ENCODE results near the gene MMP25.

The MMP25 gene

GRCh38 chr16:3035289-3035971, 10.9 kb upstream of the MMP25 start:
- H3K9me3 ChIP-seq (ENCODE audit: control insufficient read depth, low read length): no peaks in the 10 kb centered on the region
- 62 to 74% methylated on average over 8 to 19 of the region's 19 CpGs for WGBS, 2 experiments (ENCODE audit: insufficient coverage in 2 of 2)
- no peaks in the 10 kb centered on the region for H3K36me3 ChIP-seq (ENCODE audit: control insufficient read depth, insufficient read depth, low read length)
- no peak overlapping the region for H3K4me3 ChIP-seq (ENCODE audit: extremely low read depth, insufficient read depth, low read length, poor library complexity, severe bottlenecking)
- no peak overlapping the region for H3K27ac ChIP-seq (ENCODE audit: low read depth, low read length, severe bottlenecking)
- no peaks in the 10 kb centered on the region for H3K4me1 ChIP-seq (ENCODE audit: control insufficient read depth, insufficient read depth, low read length, poor library complexity, severe bottlenecking)

- no peak overlapping the region for H3K4me3 ChIP-seq (ENCODE audit: extremely low read depth, insufficient read depth, low read length, poor library complexity, severe bottlenecking)
- H3K27ac ChIP-seq (ENCODE audit: low read depth, low read length, severe bottlenecking): no peak overlapping the region
- H3K36me3 ChIP-seq (ENCODE audit: control insufficient read depth, insufficient read depth, low read length): no peaks in the 10 kb centered on the region
- H3K9me3 ChIP-seq (ENCODE audit: control insufficient read depth, low read length): no peaks in the 10 kb centered on the region
- 8 to 13% methylated on average over 20 to 25 of the region's 40 CpGs for WGBS, 2 experiments (ENCODE audit: insufficient coverage in 2 of 2)
- H3K4me1 ChIP-seq (ENCODE audit: control insufficient read depth, insufficient read depth, low read length, poor library complexity, severe bottlenecking): no peaks in the 10 kb centered on the region
These were observed 10.2 kb upstream of the MMP25 start for GRCh38 chr16:3035972-3036725.

- WGBS, 2 experiments (ENCODE audit: insufficient coverage in 2 of 2): 8 to 12% methylated on average over 28 to 31 of the region's 44 CpGs
- H3K36me3 ChIP-seq (ENCODE audit: control insufficient read depth, insufficient read depth, low read length): no peaks in the 10 kb centered on the region
- no peaks in the 10 kb centered on the region for H3K9me3 ChIP-seq (ENCODE audit: control insufficient read depth, low read length)
- H3K4me1 ChIP-seq (ENCODE audit: control insufficient read depth, insufficient read depth, low read length, poor library complexity, severe bottlenecking): no peaks in the 10 kb centered on the region
- no peak within 1 kb of the TSS for H3K27ac ChIP-seq (ENCODE audit: low read depth, low read length, severe bottlenecking)
- no peak within 1 kb of the TSS for H3K4me3 ChIP-seq (ENCODE audit: extremely low read depth, insufficient read depth, low read length, poor library complexity, severe bottlenecking)
These were observed 9.5 kb upstream of the MMP25 start, which contains the start of gene BICDL2 for GRCh38 chr16:3036726-3037315. BICDL2 (minus strand) TSS chr16:3036944; CDS start chr16:3035496, 1,448 bp downstream.

GRCh38 chr16:3038256-3038655, 8.1 kb upstream of the MMP25 start:
- 63 to 70% methylated on average over 9 to 11 of the region's 11 CpGs for WGBS, 2 experiments (ENCODE audit: insufficient coverage in 2 of 2)
- Histone ChIP-seq H3K27ac (ENCODE audit: low read depth, low read length, severe bottlenecking) (no peak overlapping the region), H3K4me3 (ENCODE audit: extremely low read depth, insufficient read depth, low read length, poor library complexity, severe bottlenecking) (no peak overlapping the region), H3K4me1 (ENCODE audit: control insufficient read depth, insufficient read depth, low read length, poor library complexity, severe bottlenecking) (no peaks in the 10 kb centered on the region), H3K9me3 (ENCODE audit: control insufficient read depth, low read length) (no peaks in the 10 kb centered on the region), H3K36me3 (ENCODE audit: control insufficient read depth, insufficient read depth, low read length) (no peaks in the 10 kb centered on the region)

GRCh38 chr16:3038896-3039295, 7.5 kb upstream of the MMP25 start:
- Histone ChIP-seq H3K27ac (ENCODE audit: low read depth, low read length, severe bottlenecking) (no peak overlapping the region), H3K36me3 (ENCODE audit: control insufficient read depth, insufficient read depth, low read length) (no peaks in the 10 kb centered on the region), H3K4me3 (ENCODE audit: extremely low read depth, insufficient read depth, low read length, poor library complexity, severe bottlenecking) (no peak overlapping the region), H3K4me1 (ENCODE audit: control insufficient read depth, insufficient read depth, low read length, poor library complexity, severe bottlenecking) (no peaks in the 10 kb centered on the region), H3K9me3 (ENCODE audit: control insufficient read depth, low read length) (no peaks in the 10 kb centered on the region)
- 83 to 87% methylated on average over 4 to 5 of the region's 5 CpGs for WGBS, 2 experiments (ENCODE audit: insufficient coverage in 2 of 2)

GRCh38 chr16:3042376-3042775, 4.0 kb upstream of the MMP25 start:
- Histone ChIP-seq H3K4me1 (ENCODE audit: control insufficient read depth, insufficient read depth, low read length, poor library complexity, severe bottlenecking) (no peaks in the 10 kb centered on the region), H3K27ac (ENCODE audit: low read depth, low read length, severe bottlenecking) (no peak overlapping the region), H3K4me3 (ENCODE audit: extremely low read depth, insufficient read depth, low read length, poor library complexity, severe bottlenecking) (no peak overlapping the region), H3K36me3 (ENCODE audit: control insufficient read depth, insufficient read depth, low read length) (no peaks in the 10 kb centered on the region), H3K9me3 (ENCODE audit: control insufficient read depth, low read length) (no peaks in the 10 kb centered on the region)
- WGBS, 2 experiments (ENCODE audit: insufficient coverage in 2 of 2): 100% methylated on average over 1 of the region's 3 CpGs; no CpG with 5 or more reads in 1 of the 2 experiments

GRCh38 chr16:3044708-3045107, 1.7 kb upstream of the MMP25 start:
- Histone ChIP-seq H3K4me1 (ENCODE audit: control insufficient read depth, insufficient read depth, low read length, poor library complexity, severe bottlenecking) (no peaks in the 10 kb centered on the region), H3K4me3 (ENCODE audit: extremely low read depth, insufficient read depth, low read length, poor library complexity, severe bottlenecking) (no peak overlapping the region), H3K9me3 (ENCODE audit: control insufficient read depth, low read length) (no peaks in the 10 kb centered on the region), H3K36me3 (ENCODE audit: control insufficient read depth, insufficient read depth, low read length) (no peaks in the 10 kb centered on the region), H3K27ac (ENCODE audit: low read depth, low read length, severe bottlenecking) (no peak overlapping the region)
- 94 to 96% methylated on average over 4 to 5 of the region's 6 CpGs for WGBS, 2 experiments (ENCODE audit: insufficient coverage in 2 of 2)

GRCh38 chr16:3046641-3047386, 453 bp downstream of the MMP25 start:
- Histone ChIP-seq H3K36me3 (ENCODE audit: control insufficient read depth, insufficient read depth, low read length) (no peaks in the 10 kb centered on the region), H3K4me1 (ENCODE audit: control insufficient read depth, insufficient read depth, low read length, poor library complexity, severe bottlenecking) (no peaks in the 10 kb centered on the region), H3K4me3 (ENCODE audit: extremely low read depth, insufficient read depth, low read length, poor library complexity, severe bottlenecking) (peak overlapping the region; percentile 51), H3K9me3 (ENCODE audit: control insufficient read depth, low read length) (no peaks in the 10 kb centered on the region), H3K27ac (ENCODE audit: low read depth, low read length, severe bottlenecking) (no peak overlapping the region)
- 3 to 5% methylated on average over 27 to 45 of the region's 54 CpGs for WGBS, 2 experiments (ENCODE audit: insufficient coverage in 2 of 2)

- 35 to 37% methylated on average over 12 of the region's 13 CpGs for WGBS, 2 experiments (ENCODE audit: insufficient coverage in 2 of 2)
- Histone ChIP-seq H3K9me3 (ENCODE audit: control insufficient read depth, low read length) (no peaks in the 10 kb centered on the region), H3K4me1 (ENCODE audit: control insufficient read depth, insufficient read depth, low read length, poor library complexity, severe bottlenecking) (no peaks in the 10 kb centered on the region)
These were observed 993 bp downstream of the MMP25 start for GRCh38 chr16:3047387-3047720.

GRCh38 chr16:3049921-3050481, 3.6 kb downstream of the MMP25 start:
- no peaks in the 10 kb centered on the region for H3K4me1 ChIP-seq (ENCODE audit: control insufficient read depth, insufficient read depth, low read length, poor library complexity, severe bottlenecking)
- no peaks in the 10 kb centered on the region for H3K9me3 ChIP-seq (ENCODE audit: control insufficient read depth, low read length)
- 91% methylated on average over 19 to 26 of the region's 26 CpGs for WGBS, 2 experiments (ENCODE audit: insufficient coverage in 2 of 2)

More at GRCh38 chr16:3047387-3047720, 993 bp downstream of the MMP25 start:
- Histone ChIP-seq H3K4me3 (ENCODE audit: extremely low read depth, insufficient read depth, low read length, poor library complexity, severe bottlenecking) (no peak overlapping the region), H3K27ac (ENCODE audit: low read depth, low read length, severe bottlenecking) (no peak overlapping the region), H3K36me3 (ENCODE audit: control insufficient read depth, insufficient read depth, low read length) (no peaks in the 10 kb centered on the region)

More at GRCh38 chr16:3049921-3050481, 3.6 kb downstream of the MMP25 start:
- Histone ChIP-seq H3K4me3 (ENCODE audit: extremely low read depth, insufficient read depth, low read length, poor library complexity, severe bottlenecking) (no peak overlapping the region), H3K36me3 (ENCODE audit: control insufficient read depth, insufficient read depth, low read length) (no peaks in the 10 kb centered on the region), H3K27ac (ENCODE audit: low read depth, low read length, severe bottlenecking) (no peak overlapping the region)

Data from mesodermal cell (in vitro differentiated cells).